HG03103 (cell line): ENCODE results near the gene COG1.
"Not testable (repeated sequence)": the region's sequence is repeated elsewhere in the genome, so short reads cannot be mapped to it uniquely, and the experiment has no call there.

Experiments
- ATAC-seq: cut with Tn5 transposase; IDR thresholded peaks from one replicate; pipeline ENCODE4 v1.9.1; 2021; ENCODE audit warnings: low read depth; ENCODE audit not compliant: unreplicated experiment

The COG1 gene

GRCh38 chr17:73192894-73193701, at the start of gene COG1:
Gene COG1 (plus strand): TSS chr17:73193055. CDS start chr17:73193070, 15 bp downstream.
- peak; percentile 53 for ATAC-seq

DNA sequence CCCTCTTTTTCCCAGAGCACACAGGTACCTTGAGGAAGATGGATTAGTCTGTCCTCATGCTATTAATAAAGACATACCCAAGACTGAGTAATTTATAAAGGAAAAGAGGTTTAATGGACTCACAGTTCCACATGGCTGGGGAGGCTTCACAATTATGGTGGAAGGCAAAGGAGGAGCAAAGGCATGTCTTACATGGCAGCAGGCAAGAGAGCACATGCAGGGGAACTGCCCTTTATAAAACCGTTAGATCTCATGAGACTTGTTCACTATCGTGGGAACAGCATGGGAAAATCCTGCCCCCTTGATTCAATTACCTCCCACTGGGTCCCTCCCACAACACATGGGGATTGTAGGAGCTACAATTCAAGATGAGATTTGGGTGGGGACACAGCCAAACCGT, 48.6 kb upstream of the COG1 start:
- not testable (repeated sequence) for ATAC-seq

DNA sequence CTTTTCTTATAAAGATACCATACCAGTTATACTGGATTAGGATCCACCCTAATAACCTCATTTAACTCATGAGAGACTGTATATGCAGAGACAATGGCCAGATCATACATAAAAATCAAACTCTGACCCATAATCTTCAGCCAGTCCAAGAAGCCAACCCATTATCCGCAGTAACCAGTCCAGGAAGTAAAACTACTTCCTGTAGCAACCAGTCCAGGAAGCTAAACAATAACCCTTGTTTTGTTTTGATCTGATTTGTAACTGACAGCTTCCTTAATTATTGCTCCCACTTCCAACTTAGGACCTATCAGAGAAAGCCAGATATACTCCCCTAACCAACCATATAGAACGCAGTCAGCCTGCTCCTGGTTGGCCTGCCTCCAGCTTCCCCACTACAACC, 47.2 kb upstream of the COG1 start:
- no peak for ATAC-seq

DNA sequence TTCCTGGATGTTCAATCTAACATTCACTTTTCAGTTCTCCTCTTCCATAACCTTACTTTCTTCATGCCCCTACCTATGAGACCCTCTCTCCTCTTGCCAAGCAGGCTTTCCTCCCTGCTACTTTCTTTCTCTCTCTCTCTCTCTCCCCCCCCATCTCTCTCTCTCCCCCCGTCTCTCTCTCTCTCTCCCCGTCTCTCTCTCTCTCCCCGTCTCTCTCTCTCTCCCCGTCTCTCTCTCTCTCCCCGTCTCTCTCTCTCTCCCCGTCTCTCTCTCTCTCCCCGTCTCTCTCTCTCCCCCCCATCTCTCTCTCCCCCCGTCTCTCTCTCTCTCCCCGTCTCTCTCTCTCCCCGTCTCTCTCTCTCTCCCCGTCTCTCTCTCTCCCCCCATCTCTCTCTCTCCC, 45.1 kb upstream of the COG1 start:
- ATAC-seq = not testable (repeated sequence)

DNA sequence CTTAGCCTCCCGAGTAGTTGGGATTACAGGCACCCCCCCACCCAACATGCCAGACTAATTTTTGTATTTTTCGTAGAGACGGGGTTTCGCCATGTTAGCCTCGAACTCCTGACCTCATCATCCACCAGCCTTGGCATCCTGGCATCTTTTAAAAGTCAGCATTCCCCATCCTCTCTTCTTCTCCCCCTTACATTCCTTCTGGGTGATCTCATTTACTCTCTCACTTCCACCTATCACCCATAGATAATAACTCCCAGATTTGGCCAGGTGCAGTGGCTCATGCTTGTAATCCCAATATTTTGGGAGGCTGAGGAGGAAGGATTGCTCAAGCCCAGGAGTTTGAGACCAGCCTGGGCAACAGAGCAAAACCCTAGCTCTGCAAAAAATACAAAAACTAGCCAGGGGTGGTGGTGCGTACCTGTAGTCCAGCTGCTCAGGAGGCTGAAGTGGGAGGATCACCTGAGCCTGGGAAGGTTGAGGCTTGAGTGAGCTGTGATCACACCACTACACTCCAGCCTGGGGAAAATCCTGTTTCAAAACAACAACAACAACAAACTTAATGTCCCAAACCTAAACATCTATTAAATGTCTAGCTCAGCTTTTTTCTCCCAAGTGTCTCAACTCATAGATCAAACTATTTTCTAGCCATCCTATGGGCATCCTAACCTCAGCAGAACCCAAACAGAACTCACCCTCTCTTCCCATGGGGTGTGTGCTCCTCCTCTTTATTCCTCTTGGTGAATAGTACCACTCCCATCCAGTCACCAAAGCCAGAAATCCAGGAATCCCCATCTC, 44.1 kb upstream of the COG1 start:
- ATAC-seq = no peak

DNA sequence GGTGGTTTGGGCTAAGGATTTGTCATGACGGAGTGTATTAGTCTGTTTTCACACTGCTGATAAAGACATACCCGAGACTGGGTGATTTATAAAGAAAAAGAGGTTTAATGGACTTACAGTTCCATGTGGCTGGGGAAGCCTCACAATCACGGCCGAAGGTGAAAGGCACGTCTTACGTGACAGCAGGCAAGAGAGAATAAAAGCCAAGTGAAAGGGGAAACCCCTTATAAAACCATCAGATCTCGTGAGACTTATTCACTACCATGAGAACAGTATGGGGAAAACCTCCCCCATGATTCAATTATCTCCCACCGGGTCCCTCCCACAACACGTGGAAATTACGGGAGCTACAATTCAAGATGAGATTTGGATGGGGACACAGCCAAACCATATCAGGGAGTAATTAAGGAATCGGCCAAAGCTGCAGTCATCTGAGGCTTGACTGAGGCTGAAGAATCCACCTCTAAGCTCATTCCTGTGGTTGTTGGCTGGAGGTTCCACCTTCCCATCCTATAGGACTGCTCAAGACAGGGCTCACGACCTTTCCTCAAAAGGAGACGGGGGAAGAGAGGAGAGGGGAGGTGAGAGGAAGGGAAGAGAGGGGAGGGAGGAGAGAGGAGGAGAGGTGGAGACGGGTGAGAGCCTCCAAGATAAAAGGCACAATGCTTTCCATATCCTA, 42.1 kb upstream of the COG1 start:
- ATAC-seq = not testable (repeated sequence)

GRCh38 chr17:73151916-73152632, 40.8 kb upstream of the COG1 start:
- no peak for ATAC-seq

GRCh38 chr17:73155410-73156165, 37.3 kb upstream of the COG1 start:
- peak; percentile 10 for ATAC-seq

DNA sequence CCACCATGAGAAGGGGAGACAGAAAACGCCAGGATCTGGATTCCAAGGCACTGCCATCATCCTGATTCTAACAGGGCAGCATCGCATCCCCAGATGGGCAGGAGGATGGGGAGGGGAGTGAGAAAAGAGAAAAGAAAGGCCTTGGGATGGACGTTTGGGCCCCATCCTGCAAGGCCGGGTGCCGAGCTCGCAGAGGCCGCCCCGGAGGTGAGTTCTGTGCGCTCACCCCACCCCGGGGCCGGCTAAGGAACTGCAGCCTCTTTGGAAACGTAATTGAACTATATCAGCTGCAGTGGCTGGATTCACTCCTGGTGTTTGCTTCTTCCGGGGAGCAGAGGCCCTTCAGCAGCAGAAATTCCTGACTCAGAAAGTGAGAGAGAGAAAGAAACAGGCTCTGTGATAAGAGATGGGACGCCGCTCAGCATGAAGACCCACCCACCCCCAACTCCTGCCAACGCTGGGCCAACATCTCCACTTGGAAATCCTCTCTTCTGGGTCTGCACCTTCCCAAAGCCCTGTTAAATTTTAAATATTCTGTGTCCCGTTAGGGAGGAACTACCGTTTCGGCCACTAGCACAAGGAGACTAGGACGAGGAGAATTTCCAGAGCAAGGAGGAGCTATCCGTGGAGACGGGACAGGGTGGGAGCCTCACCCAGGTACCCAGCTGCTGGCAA, 36.6 kb upstream of the COG1 start:
- ATAC-seq = peak; percentile 77

DNA sequence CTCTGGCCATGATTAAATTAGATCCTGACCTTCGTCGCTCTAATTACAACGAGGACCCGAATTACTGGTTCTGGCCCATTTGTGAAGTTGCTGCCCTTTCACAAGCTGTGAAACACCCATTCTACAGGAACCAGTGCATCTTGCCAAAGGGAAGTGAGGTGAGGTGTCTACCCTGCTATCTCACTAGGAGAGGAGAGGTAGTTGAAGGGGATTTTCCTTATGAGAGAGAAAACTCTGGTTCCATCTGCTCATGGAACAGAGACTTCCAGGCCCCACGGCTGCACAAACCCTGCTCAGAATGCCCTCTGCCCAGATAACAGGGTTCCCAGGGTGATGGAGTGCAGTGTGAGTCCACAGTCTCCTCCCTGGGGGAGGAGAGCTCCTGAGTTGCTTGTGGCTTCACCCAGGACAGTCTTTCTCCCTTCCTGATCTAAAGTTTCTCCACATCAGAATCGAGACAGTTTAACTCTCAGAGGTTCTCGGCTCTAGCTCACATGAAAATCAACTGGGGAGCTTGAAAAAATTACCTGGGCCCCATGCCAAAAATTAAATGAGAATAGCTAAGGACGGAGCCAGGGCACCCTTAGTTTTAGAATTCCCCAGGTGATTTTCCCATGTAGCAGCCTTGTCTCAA, 35.9 kb upstream of the COG1 start:
- no peak for ATAC-seq

DNA sequence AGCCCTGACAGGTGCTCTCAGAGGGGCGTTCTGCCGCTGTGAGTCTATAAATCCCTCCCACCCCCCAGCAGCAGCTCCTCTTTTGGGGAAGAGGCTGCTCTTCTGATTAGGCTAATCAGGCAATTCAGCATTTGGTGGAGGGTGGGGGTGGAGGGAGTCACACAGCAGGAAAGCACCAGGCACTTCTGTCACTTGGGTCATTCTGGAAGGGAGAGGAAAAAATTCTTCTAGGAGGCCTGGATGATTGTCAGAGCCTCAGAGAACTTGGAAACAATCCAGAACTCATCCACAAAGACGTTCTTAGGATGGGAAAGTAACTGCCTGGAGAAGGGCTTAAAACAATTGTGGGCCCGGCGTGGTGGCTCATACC, 35.3 kb upstream of the COG1 start:
- no peak for ATAC-seq

DNA sequence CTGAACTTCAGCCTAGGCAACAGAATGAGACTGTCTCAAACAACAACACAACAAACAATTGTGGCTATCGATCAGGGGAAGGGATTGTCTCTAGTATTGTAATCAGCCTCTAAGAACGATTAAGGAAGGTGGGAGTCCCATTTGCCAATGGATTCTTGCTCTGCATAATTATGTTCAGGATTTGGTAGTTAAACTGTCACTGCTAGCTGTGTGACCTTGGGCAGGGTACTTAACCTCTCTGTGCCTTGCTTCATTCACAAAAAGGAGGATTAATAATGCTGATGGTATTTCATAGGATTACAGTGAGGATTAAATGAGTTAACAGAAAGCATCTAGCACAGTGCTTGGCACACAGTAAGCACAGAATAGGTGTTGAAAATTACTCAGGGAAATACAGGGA, 34.7 kb upstream of the COG1 start:
- no peak for ATAC-seq

DNA sequence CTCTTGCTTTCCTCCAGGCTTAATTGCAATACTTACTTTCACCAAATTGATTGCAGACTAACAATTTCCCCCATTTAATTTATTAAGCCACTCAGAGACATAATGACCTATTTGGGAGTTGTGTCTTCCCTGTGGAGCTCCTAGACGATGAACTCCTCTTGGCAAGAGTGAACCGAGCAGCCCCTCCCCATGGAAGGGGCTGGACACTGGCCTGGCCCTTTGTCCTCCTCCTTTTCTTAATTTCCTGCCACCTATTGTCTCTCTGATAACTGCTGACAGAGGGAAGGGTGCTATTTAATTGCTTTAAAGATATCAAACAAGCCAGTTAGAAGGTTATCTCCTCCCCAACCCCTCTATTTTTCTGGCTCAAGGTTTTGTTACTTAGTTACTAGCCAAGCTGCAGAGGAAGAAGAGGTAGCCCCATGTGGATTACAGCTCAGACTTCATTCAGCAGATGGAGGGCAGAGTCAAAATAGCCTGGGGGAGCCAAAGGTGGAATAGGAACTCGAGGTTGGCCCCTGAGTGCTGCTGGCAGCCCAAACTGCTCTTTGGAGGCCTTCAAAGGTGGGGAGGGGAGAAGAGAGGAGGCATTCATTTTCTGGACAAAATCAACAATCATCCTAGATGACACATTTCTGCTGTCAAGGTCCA, 31.8 kb upstream of the COG1 start:
- no peak for ATAC-seq

DNA sequence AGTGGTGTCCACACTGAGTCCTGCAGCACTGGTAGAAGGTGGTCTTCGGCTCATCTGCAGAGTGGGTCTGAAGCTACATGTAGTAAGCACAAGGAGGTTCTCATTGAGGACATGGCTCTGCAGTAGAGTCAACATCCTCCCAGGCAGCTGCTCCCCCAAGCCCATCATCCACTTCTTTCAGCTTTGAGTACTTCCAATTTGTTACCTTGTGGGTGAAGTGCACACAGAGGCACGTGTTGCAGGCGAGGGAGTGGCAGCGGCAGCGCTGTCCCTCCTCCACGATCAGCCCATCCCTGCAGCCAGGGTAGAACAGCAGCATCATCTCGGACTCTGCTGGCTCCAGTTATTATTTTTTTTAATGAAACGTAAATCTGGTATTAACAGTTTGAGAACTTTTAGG, 29.8 kb upstream of the COG1 start:
- ATAC-seq = no peak

DNA sequence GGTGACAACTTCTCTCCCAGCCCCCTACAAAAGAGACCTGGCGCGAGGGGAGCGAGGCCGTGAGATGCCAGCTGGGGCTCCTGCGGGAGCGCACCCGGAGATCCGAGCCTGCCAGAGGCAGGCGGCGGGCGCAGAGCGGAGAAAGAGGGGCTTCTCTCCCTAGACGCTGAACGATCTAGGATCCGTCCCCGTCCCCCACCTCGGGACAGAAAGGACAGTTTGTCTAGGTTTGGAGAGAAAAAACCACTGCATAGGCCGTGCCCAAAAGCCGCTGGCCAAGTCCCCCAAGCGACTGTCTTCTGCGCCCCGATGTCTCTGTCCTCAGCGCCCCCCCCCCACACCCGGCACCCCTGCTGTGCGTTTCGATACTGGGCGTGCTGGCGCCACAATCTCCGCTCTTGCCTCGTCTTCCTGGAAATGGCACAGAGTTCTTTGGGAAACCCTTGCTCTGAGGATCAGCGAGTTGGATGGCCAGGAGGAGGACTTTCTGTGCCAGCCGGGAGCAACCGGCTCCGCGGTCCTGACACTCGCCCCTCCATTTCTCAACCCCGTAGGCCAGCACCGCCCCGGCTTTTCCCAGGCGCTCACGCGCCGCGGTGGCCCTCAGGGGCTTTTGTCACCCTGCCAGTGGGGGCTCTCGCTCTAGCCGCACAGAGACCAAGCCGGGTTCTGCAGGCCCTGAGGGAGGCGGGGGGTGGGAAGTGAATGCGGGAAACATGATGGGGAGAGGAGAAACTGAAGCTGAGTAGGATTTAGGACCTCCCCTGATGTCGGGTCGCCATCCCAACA, 27.0 kb upstream of the COG1 start:
- ATAC-seq = no peak

GRCh38 chr17:73166731-73167581, 25.9 kb upstream of the COG1 start:
- ATAC-seq = no peak

GRCh38 chr17:73168667-73169066, 24.2 kb upstream of the COG1 start:
- no peak for ATAC-seq
